GM18867 (cell line): Measurements from ENCODE around the gene PSMB10.
"Not testable (repeated sequence)": the region's sequence is repeated elsewhere in the genome, so short reads cannot be mapped to it uniquely, and the experiment has no call there.

ENCODE experiments used
- ATAC-seq: cut with Tn5 transposase; IDR thresholded peaks from one replicate; pipeline ENCODE4 v1.9.1; 2021; ENCODE audit warnings: mild to moderate bottlenecking, moderate library complexity; ENCODE audit not compliant: unreplicated experiment

PSMB10 gene

DNA sequence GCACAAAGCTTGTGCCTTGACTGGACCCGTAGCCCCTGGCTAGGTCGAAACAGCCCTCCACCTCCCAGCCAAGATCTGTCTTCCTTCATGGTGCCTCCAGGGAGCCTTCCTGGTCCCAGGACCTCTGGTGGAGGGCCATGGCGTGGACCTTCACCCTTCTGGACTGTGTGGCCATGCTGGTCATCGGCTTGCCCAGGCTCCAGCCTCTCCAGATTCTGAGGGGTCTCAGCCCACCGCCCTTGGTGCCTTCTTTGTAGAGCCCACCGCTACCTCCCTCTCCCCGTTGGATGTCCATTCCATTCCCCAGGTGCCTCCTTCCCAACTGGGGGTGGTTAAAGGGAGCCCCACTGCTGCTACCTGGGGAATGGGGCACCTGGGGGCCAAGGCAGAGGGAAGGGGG is 8.5 kb downstream of the PSMB10 start:
- ATAC-seq, result no peak

DNA sequence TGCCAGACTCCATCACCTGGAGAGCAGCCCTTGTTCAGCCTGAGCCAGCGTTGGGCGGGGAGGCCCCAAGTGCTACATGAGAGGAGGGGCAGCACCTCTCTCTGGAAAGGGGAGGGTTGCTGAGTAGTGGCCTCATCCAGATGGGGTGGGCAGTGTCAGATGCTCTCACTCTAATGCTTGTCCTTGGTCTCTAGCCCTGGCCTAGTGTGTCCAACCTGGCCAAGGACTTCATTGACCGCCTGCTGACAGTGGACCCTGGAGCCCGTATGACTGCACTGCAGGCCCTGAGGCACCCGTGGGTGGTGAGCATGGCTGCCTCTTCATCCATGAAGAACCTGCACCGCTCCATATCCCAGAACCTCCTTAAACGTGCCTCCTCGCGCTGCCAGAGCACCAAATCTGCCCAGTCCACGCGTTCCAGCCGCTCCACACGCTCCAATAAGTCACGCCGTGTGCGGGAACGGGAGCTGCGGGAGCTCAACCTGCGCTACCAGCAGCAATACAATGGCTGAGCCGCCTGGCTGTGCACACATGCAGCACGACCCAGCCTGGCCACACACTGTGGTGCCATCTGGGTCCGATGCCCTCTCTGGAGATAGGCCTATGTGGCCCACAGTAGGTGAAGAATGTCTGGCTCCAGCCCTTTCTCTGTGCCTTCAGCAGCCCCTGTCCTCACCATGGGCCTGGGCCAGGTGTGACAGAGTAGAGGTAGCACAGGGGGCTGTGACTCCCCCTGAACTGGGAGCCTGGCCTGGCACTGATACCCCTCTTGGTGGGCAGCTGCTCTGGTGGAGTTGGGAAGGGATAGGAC is 9.3 kb downstream of the PSMB10 start:
- ATAC-seq, result no peak

DNA sequence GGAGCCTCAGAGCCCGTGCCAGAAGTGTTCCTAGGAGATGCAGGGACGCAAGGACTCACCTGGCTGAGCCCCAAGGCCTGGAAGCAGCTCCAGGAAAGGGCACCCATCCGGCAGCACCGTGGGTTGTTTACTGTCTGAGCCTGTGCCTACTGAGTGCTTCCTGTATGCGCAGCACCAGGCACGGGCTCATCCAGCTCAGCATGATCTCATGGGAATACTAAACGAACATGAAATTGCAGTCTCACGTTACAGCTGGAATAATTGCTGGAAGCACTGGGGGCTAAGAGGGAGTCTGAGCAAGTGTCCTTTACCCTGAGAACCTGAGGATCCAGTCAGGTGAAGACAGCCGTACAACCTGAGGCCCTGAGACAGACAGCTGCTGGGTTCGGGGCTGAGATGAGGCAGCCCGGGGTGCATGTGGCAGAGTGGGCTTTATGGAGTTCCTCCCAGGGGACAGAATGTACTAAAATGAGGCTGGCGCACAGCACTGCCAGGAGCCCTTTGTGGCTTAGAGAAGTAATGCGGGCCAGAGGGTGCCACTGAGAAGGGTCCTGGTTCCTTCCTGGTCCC is 10.4 kb downstream of the PSMB10 start:
- no peak for ATAC-seq

GRCh38 chr16:67924140-67924906 is 12.3 kb downstream of the PSMB10 start:
- ATAC-seq, result no peak

DNA sequence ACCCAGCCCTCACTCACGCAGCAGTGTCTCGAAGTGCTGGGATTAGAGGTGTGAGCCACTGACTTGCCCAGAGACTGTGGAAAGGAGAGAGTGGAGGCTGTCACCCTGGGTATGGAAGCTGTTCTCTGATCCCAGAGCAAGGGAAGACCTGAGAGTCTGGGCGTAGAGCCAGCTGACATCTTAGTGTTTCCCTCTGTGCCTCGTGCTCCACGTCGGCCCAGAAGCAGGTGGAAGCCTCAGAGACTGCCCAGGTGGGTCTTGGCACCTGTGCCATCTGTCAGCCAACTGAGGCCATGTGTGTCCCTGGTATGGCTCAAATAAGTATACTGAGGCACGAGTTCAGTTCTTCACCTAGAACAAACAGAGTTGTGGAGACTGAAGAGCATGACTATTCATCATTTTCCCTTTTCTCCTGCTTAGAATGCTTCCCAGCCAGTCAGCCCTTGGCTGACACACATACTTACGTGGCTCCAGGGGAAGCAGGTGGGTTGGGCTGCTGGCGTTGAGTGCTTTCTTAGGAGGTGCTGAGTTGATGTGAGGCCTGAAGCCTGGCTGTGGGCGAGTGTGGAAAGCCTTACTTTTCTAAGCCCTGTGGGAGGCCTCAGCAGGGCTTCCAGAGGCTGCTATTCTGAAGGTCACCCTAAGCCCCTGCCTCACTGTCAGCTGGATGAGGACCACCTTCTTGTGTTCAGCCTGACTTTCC is 13.1 kb downstream of the PSMB10 start:
- ATAC-seq, result no peak

- no peak for ATAC-seq
Observed at GRCh38 chr16:67922740-67923139, 13.9 kb downstream of the PSMB10 start.

DNA sequence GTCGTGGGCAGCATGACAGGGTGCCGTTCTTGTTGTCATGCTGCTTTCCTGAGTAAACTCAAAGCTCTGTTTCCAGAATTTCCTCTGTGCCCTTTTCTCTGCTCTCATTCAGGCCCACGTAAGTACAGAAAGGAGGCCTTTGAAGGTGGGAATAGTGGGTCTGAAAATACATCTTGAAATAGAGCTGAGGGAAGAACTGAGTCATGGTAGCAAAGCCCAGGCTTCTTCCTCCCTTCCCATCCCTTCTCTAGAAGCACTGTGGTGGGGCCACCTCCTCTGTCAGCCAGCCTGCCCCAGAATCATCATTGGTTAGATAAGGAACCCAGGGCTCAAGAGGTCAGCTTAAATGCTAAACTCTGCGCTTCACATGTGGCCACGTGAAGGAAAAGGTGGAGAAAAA is 14.4 kb downstream of the PSMB10 start:
- no peak for ATAC-seq

DNA sequence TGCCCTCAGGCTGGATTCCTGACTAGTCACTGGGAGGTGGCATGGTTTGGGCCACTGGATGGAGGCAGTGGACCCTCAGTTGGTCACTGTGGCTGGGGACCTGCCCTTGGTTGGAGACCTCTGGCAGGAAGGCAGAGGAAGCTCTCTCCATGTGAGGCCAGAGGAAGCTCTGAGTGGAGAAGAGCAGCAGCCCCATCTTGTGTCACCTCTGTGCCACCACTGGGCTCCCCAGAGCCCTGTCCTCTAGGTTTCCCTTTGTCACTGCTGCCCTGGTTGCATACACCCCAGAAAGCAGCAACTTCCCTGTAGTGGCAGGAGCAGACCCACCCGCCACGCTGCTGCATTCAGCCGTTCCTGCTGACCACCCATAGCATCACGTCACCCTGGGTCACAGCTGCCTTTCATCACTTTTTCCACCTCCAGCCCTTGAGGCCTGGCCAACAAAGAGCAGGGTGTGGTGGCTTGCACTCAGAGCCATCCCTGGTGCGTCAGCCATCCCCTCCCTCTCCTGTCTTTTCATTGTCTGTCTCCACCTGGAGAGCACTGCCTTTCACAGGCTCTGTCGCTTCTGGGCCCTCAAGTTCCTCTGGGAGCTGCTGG is 16.9 kb downstream of the PSMB10 start:
- ATAC-seq, result no peak

DNA sequence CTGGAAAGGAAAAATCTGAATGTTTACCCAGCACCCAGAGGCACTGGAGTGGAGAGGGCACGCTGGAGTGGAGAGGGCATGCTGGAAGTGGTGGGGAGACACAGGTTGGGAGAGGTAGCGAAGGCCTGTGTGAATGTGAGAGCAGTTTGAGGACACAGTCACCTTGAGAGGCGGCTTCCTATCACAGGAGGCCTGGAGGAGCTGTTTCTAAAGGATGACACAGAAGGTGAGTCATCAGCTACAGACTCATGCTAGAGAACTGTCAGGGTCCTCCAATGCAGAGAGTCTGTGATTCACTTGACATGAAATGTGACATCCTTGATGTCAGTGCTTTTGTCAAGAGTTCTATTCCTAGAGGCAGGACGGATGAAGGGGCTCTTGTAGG is 18.8 kb downstream of the PSMB10 start:
- ATAC-seq, result no peak

GRCh38 chr16:67917140-67917851 is 19.4 kb downstream of the PSMB10 start:
- ATAC-seq, result no peak

- no peak for ATAC-seq
Observed at GRCh38 chr16:67915831-67916723, 20.6 kb downstream of the PSMB10 start.

GRCh38 chr16:67915496-67915769 is 21.2 kb downstream of the PSMB10 start:
- ATAC-seq, result not testable (repeated sequence)

DNA sequence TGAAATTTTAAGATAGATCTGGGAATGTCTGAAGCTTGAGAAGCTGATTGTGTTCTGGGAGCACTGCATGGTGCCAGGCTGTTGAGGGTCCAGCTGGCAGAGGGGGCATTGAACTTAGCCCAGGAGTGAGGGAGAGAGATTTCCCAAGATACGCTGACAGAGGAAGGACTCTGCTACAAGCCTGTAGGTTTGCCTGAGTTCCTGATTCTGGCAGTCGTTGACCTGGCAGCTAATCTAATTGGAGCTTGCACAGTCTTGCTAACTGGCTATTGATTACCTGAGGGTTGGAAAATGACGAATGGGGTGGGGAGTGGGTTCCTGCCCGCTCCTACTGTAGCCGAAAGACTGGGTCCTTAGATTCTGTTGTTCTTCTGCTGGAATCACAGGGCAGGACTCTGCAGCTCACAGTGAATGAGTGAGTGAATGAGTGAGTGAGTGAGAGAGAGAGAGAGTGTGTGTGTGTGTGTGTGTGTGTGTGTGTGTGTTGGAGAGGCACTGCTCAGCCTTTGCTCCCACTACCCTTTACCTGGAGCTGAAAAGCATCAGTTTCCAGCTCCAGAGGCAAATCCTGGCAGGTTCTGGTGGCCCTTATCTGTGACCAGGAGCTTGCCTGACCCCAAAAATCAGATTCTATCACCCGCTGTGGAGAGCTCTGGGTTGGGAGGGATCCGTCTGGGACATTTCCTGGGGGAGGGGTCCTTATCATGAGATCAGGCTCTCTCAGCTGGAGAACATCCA is 21.7 kb downstream of the PSMB10 start:
- no peak for ATAC-seq

GRCh38 chr16:67910158-67910557 is 26.5 kb downstream of the PSMB10 start:
- ATAC-seq, result no peak

DNA sequence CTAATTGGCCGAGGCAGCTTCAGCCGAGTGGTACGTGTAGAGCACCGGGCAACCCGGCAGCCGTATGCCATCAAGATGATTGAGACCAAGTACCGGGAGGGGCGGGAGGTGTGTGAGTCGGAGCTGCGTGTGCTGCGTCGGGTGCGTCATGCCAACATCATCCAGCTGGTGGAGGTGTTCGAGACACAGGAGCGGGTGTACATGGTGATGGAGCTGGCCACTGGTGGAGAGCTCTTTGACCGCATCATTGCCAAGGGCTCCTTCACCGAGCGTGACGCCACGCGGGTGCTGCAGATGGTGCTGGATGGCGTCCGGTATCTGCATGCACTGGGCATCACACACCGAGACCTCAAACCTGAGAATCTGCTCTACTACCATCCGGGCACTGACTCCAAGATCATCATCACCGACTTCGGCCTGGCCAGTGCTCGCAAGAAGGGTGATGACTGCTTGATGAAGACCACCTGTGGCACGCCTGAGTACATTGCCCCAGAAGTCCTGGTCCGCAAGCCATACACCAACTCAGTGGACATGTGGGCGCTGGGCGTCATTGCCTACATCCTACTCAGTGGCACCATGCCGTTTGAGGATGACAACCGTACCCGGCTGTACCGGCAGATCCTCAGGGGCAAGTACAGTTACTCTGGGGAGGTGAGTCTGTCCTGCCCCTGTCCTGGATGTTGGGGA is 27.5 kb downstream of the PSMB10 start:
- no peak for ATAC-seq

- no peak for ATAC-seq
Observed at GRCh38 chr16:67907397-67908180, 29.1 kb downstream of the PSMB10 start.

GRCh38 chr16:67902831-67903230 is 33.8 kb downstream of the PSMB10 start:
- no peak for ATAC-seq

GRCh38 chr16:67901734-67902133 is 34.9 kb downstream of the PSMB10 start:
- ATAC-seq, result no peak
